ENCODE results near the gene BMP5.

DNA sequence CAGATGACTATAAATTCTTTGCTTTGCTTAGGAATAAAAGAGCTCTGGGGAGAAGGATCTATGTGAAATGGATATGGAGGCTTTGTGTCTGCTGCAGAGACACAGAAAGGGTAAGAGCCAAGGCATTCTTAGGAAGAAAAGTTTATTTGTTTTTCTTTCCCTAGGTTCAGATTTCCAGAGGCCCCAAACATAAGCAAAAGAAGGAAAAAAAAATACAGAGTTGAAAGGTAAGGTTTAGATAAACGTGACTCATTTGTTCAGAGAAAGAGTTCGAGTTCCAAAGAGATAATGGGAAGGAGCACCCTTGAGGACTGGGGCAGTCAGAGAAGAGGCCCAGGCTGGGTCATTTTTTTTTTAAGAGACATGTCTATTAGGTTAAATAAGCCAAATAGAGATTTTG lies 27.4 kb upstream of the BMP5 start:
- TF ChIP-seq SMC3 (conservative IDR thresholded peaks at IDR 0.05; ENCODE audit: poor library complexity) (no peak), EZH2 (IDR thresholded peaks at IDR 0.05; ENCODE audit: borderline replicate concordance, insufficient read depth, low read length, poor library complexity, severe bottlenecking) (no peak)
